B cell (primary cell): Measurements from ENCODE around the gene ZNF366. TPM values are rescaled to one million over a fixed set of nuclear protein-coding genes. Genes with fewer than 3 reads are reported as not detected.

Source experiments
- ATAC-seq: fragments of 200-7000 bp; cut with Tn5 transposase; one replicate; pipeline ENCODE4 v1.10.0; 2021; ENCODE audit warnings: low read depth, mild to moderate bottlenecking, moderate number of reproducible peaks, moderate library complexity
- CTCF ChIA-PET: fragments of 350-600 bp; sonication (Branson Sonifier 250); formaldehyde crosslinking; loops from one replicate; lab custom pipeline; 2021; ENCODE audit warnings: antibody characterized with exemption, inconsistent platforms; lab: Charles Lee
- POLR2A ChIA-PET: fragments of 350-600 bp; sonication (Branson Sonifier 250); formaldehyde crosslinking; loops from one replicate; lab custom pipeline; 2021; ENCODE audit warnings: antibody characterized with exemption; lab: Charles Lee
- DNase-seq: peaks from one replicate; pipeline ENCODE4 v3.0.0; 2013
- H2AFZ ChIP-seq: 2 replicates; pipeline ENCODE4 v1.6.1; 2012; ENCODE audit warnings: mild to moderate bottlenecking, low read depth, low read length; ENCODE audit not compliant: insufficient read depth, poor library complexity, severe bottlenecking
- H3K27ac ChIP-seq, 2 donors: 1 replicate in 1 of 2; 2 replicates in 1 of 2; pipeline ENCODE4 v1.5.1; 2012 to 2013; ENCODE audit warnings: low read length in 2 of 2, mild to moderate bottlenecking in 2 of 2, moderate library complexity in 1 of 2
- H3K27me3 ChIP-seq, 4 experiments: fragments of 200-600 bp in 1 of 4; sonication (generic) in 1 of 4; replicated peaks in 1 of 4; 1 replicate in 2 of 4; 2 replicates in 2 of 4; pipeline versions ENCODE4 v1.6.1 to v1.7.0; 2013 to 2016; ENCODE audit warnings: low read length in 3 of 4, mild to moderate bottlenecking in 2 of 4, mixed read lengths in 1 of 4, moderate library complexity in 1 of 4; ENCODE audit not compliant: insufficient read depth in 4 of 4, control insufficient read depth in 3 of 4; ENCODE audit errors: control extremely low read depth in 1 of 4
- H3K36me3 ChIP-seq, 2 experiments: replicated peaks in 1 of 2; 1 replicate in 1 of 2; 2 replicates in 1 of 2; pipeline versions ENCODE4 v1.6.1 to v1.7.1; 2013; ENCODE audit warnings: low read length in 1 of 2; ENCODE audit not compliant: insufficient read depth in 2 of 2, control insufficient read depth in 1 of 2; ENCODE audit errors: control extremely low read depth in 1 of 2, extremely low read depth in 1 of 2
- H3K4me1 ChIP-seq, 2 donors: fragments of 200-600 bp in 1 of 2; sonication (generic) in 1 of 2; 1 replicate in 1 of 2; 2 replicates in 1 of 2; pipeline versions ENCODE4 v1.5.1 to v1.6.1; 2013 to 2017; ENCODE audit warnings: low read length in 2 of 2; ENCODE audit not compliant: control insufficient read depth in 2 of 2, insufficient read depth in 2 of 2
- H3K4me2 ChIP-seq: replicated peaks from 2 replicates; pipeline ENCODE3; 2012; ENCODE audit warnings: mild to moderate bottlenecking, low read depth, low read length; ENCODE audit not compliant: poor library complexity, severe bottlenecking
- H3K4me3 ChIP-seq, 5 experiments: fragments of 200-600 bp in 1 of 5; sonication (generic) in 1 of 5; 1 replicate in 3 of 5; 2 replicates in 2 of 5; pipeline versions ENCODE4 v1.5.1 to v1.7.0; 2011 to 2016; ENCODE audit warnings: low read length in 4 of 5, mild to moderate bottlenecking in 4 of 5, low read depth in 2 of 5, control low read depth in 1 of 5, moderate library complexity in 1 of 5; ENCODE audit not compliant: insufficient read depth in 1 of 5; ENCODE audit errors: control extremely low read depth in 1 of 5, extremely low read depth in 1 of 5
- H3K79me2 ChIP-seq: fragments of 200-600 bp; sonication (generic); one replicate; pipeline ENCODE4 v1.6.0; 2016; ENCODE audit warnings: low read length; ENCODE audit not compliant: control insufficient read depth, insufficient read depth
- H3K9ac ChIP-seq: fragments of 200-600 bp; sonication (generic); 2 replicates; pipeline ENCODE4 v1.6.1; 2017; ENCODE audit warnings: mild to moderate bottlenecking, low read length, moderate library complexity
- H3K9me3 ChIP-seq, 3 donors: one replicate each; pipeline versions ENCODE4 v1.6.1 to v1.7.1; 2013; ENCODE audit warnings: low read length in 2 of 3; ENCODE audit not compliant: control insufficient read depth in 2 of 3, insufficient read depth in 1 of 3; ENCODE audit errors: control extremely low read depth in 1 of 3
- H4K20me1 ChIP-seq: 2 replicates; pipeline ENCODE4 v1.6.0; 2012; ENCODE audit warnings: mild to moderate bottlenecking, low read length; ENCODE audit not compliant: insufficient read depth, control insufficient read depth, poor library complexity, severe bottlenecking
- H3K27ac Mint-ChIP-seq: one replicate; pipeline ENCODE4 v1.8.0; 2021; ENCODE audit warnings: mixed read lengths
- H3K27me3 Mint-ChIP-seq: one replicate; pipeline ENCODE4 v1.8.0; 2021; ENCODE audit warnings: mixed read lengths
- H3K4me1 Mint-ChIP-seq: one replicate; pipeline ENCODE4 v1.8.0; 2021; ENCODE audit warnings: mixed read lengths
- H3K4me3 Mint-ChIP-seq: one replicate; pipeline ENCODE4 v1.8.0; 2021; ENCODE audit warnings: mixed read lengths
- H3K9me3 Mint-ChIP-seq: one replicate; pipeline ENCODE4 v1.8.0; 2022; ENCODE audit warnings: mixed read lengths; ENCODE audit not compliant: insufficient read depth
- CTCF ChIP-seq: fragments of 200-600 bp; IDR thresholded peaks from one replicate; pipeline ENCODE4 v1.8.0; 2022; ENCODE audit warnings: antibody characterized with exemption, mild to moderate bottlenecking
- EZH2 ChIP-seq: IDR thresholded peaks from 2 replicates; pipeline ENCODE4 v1.6.1; 2012; ENCODE audit warnings: borderline replicate concordance, low read depth, mild to moderate bottlenecking, moderate library complexity, low read length; ENCODE audit not compliant: insufficient read depth, poor library complexity, severe bottlenecking
- WGBS: methylation state at CpG from one replicate; pipeline ENCODE4 v1.1.5; 2013; ENCODE audit warnings: missing lambda C conversion rate; ENCODE audit not compliant: insufficient coverage; 5-methylcytosine and 5-hydroxymethylcytosine counted together
- intact Hi-C: fragments of 100-400 bp; cut with micrococcal nuclease; formaldehyde crosslinking; loops from one replicate; pipeline ENCODE4 v1.10.0; 2022
- polyA plus RNA-seq: library from polyadenylated mRNA; depleted of rRNA; stranded (reverse); fragments of >200 nt; gene quantifications from 2 replicates; pipeline ENCODE4 v1.2.3, GENCODE V29; 2012
- total RNA-seq, 2 donors: library from RNA; stranded (reverse); fragments of 120-200 nt in 1 of 2; gene quantifications; 1 replicate in 1 of 2; 2 replicates in 1 of 2; pipeline versions ENCODE4 v1.2.3 to v1.2.4, GENCODE V29; 2013 to 2022

ZNF366 gene
- total and polyA plus RNA-seq, 2 donors (not counting 1 experiment from before 2014, with no cell fraction given): 0.03 TPM; not detected in 1

- ChIA-PET CTCF (no interaction called here), POLR2A (no interaction called here)
- ATAC-seq (no peak), DNase-seq (no peak)
- Histone ChIP-seq H3K27ac (no peak overlapping the region), H3K36me3 (no peaks in the 10 kb centered on the region), H3K27me3 (no peaks in the 10 kb centered on the region), H3K4me2 (no peak overlapping the region), H3K9me3 (no peaks in the 10 kb centered on the region), H3K79me2 (no peaks in the 10 kb centered on the region), H4K20me1 (no peaks in the 10 kb centered on the region), H3K4me3 (no peak overlapping the region), H3K9ac (no peak overlapping the region), H2AFZ (no peak overlapping the region), H3K4me1 (no peaks in the 10 kb centered on the region)
- Mint-ChIP-seq H3K4me3 (no peak overlapping the region), H3K4me1 (no peaks in the 10 kb centered on the region), H3K9me3 (no peaks in the 10 kb centered on the region), H3K27ac (no peak overlapping the region), H3K27me3 (peaks cover 5% of the 10 kb centered on the region)
- intact Hi-C loops: no loop called here
- TF ChIP-seq CTCF (no peak), EZH2 (no peak)
Observed at GRCh38 chr5:72486371-72486770, 20.8 kb downstream of the ZNF366 start.

- ATAC-seq: no peak
- CTCF ChIA-PET: no interaction called here
- TF ChIP-seq EZH2: no peak
- TF ChIP-seq CTCF: no peak
Observed at GRCh38 chr5:72485430-72485974, 21.7 kb downstream of the ZNF366 start.

More at GRCh38 chr5:72485430-72485974, 21.7 kb downstream of the ZNF366 start:
- no peak overlapping the region for H3K27ac Mint-ChIP-seq
- no peaks in the 10 kb centered on the region for H3K9me3 Mint-ChIP-seq
- Histone ChIP-seq H3K27me3 (peaks cover 0 to 3% (median 0%) of the 10 kb centered on the region in 4 experiments), H3K9me3 (no peaks in the 10 kb centered on the region), H3K4me2 (no peak overlapping the region), H3K27ac (no peak overlapping the region), H2AFZ (no peak overlapping the region), H3K4me1 (no peaks in the 10 kb centered on the region), H3K36me3 (no peaks in the 10 kb centered on the region), H3K4me3 (no peak overlapping the region), H3K79me2 (no peaks in the 10 kb centered on the region), H4K20me1 (no peaks in the 10 kb centered on the region), H3K9ac (no peak overlapping the region)
- POLR2A ChIA-PET: no interaction called here
- DNase-seq: no peak
- 92% methylated on average over 4 of the region's 6 CpGs for WGBS
- no peak overlapping the region for H3K4me3 Mint-ChIP-seq
- H3K4me1 Mint-ChIP-seq: no peaks in the 10 kb centered on the region
- peaks cover 5% of the 10 kb centered on the region for H3K27me3 Mint-ChIP-seq
- intact Hi-C loops: no loop called here
